DOHH2 (cell line): ENCODE results near the gene PRSS16.

Experiments
- H3F3A ChIP-seq: fragments of 200-600 bp; sonication (generic), shearing (Covaris generic); 2 replicates; pipeline ENCODE4 v1.6.0; 2016; ENCODE audit warnings: antibody characterized with exemption, mild to moderate bottlenecking; ENCODE audit not compliant: control insufficient read depth, insufficient read depth
- H3K27ac ChIP-seq: fragments of 200-600 bp; sonication (generic); 2 replicates; pipeline ENCODE4 v1.5.1; 2014; ENCODE audit warnings: low read depth, mild to moderate bottlenecking, low read length, moderate library complexity
- H3K27me3 ChIP-seq: fragments of 200-600 bp; sonication (generic); 2 replicates; pipeline ENCODE4 v1.6.1; 2014; ENCODE audit warnings: mild to moderate bottlenecking, low read length, mixed read lengths; ENCODE audit not compliant: control insufficient read depth
- H3K36me3 ChIP-seq: fragments of 200-600 bp; sonication (generic); 2 replicates; pipeline ENCODE4 v1.6.1; 2014; ENCODE audit warnings: mild to moderate bottlenecking, low read length, moderate library complexity, mixed read lengths; ENCODE audit not compliant: control insufficient read depth
- H3K4me1 ChIP-seq: fragments of 200-600 bp; sonication (generic); 2 replicates; pipeline ENCODE4 v1.6.1; 2014; ENCODE audit warnings: mild to moderate bottlenecking, low read length, mixed read lengths; ENCODE audit not compliant: control insufficient read depth
- H3K4me2 ChIP-seq: fragments of 200-600 bp; sonication (generic); 2 replicates; pipeline ENCODE4 v1.6.0; 2014; ENCODE audit warnings: mild to moderate bottlenecking, low read length, moderate library complexity
- H3K4me3 ChIP-seq: fragments of 200-600 bp; sonication (generic); 2 replicates; pipeline ENCODE4 v1.5.1; 2014; ENCODE audit warnings: mild to moderate bottlenecking, low read length, mixed read lengths
- H3K79me2 ChIP-seq: fragments of 200-600 bp; sonication (generic); 2 replicates; pipeline ENCODE4 v1.6.1; 2014; ENCODE audit warnings: mild to moderate bottlenecking, low read length, mixed read lengths; ENCODE audit not compliant: control insufficient read depth
- H3K9me2 ChIP-seq: fragments of 200-600 bp; sonication (generic); replicated peaks from 2 replicates; pipeline ENCODE4 v1.6.1; 2014; ENCODE audit warnings: mild to moderate bottlenecking, low read length, mixed read lengths; ENCODE audit not compliant: control insufficient read depth
- H3K9me3 ChIP-seq: fragments of 200-600 bp; sonication (generic); 2 replicates; pipeline ENCODE4 v1.6.1; 2014; ENCODE audit warnings: antibody characterized with exemption, low read length, mixed read lengths; ENCODE audit not compliant: control insufficient read depth, insufficient read depth
- H4K20me1 ChIP-seq: fragments of 200-600 bp; sonication (generic); 2 replicates; pipeline ENCODE4 v1.6.0; 2014; ENCODE audit warnings: low read depth, mild to moderate bottlenecking, antibody characterized with exemption, low read length, moderate library complexity; ENCODE audit not compliant: control insufficient read depth, insufficient read depth
- CTCF ChIP-seq: fragments of 200-600 bp; sonication (generic); IDR thresholded peaks from one replicate; pipeline ENCODE4 v1.5.1; 2014; ENCODE audit warnings: antibody characterized with exemption, mild to moderate bottlenecking, low read depth, low read length; ENCODE audit not compliant: poor library complexity, severe bottlenecking
- EZH2phosphoT487 ChIP-seq: fragments of 200-600 bp; sonication (generic); IDR thresholded peaks from 2 replicates; pipeline ENCODE4 v1.6.1; 2017; ENCODE audit warnings: borderline replicate concordance, mild to moderate bottlenecking, antibody characterized with exemption, low read length, moderate library complexity, mixed read lengths

The PRSS16 gene

DNA sequence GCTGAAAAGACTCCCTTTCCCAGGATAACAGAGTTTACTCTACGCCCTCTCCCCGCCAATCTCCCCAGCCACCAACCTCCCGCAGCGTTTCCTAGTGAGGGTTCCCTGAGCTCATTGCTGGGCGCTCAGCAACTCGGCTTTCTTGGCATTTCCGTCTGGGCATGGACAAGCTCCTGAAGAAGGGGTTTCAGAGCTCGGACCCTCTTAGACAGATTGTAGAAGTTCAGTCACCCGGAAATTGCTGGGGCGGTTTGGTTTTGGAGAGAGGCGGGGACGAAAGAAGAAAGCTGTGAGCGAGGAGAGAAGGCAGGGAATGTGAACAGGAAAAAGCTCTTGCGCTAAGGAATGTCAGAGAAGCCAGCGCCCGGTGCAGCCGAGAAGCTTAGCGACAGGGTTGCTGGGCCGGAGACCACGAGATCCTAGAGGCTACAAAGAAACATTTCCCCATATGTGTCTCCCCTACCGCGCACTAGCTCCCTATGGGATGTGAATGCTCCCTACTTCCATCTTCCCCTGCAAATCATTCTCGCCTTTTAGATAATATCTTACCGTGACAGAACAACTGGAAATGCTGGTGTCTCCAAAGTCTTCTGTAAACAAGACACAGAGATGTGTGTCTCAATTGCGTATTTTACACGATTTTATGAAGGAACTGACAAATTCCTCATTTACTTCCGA is 48.7 kb downstream of the PRSS16 start:
- Histone ChIP-seq H3K27me3 (peaks cover 32% of the 10 kb centered on the region), H3K4me3 (no peak overlapping the region), H4K20me1 (no peaks in the 10 kb centered on the region), H3K4me1 (no peaks in the 10 kb centered on the region), H3F3A (no peaks in the 10 kb centered on the region), H3K9me2 (no peaks in the 10 kb centered on the region), H3K9me3 (no peaks in the 10 kb centered on the region), H3K79me2 (no peaks in the 10 kb centered on the region), H3K36me3 (no peaks in the 10 kb centered on the region), H3K4me2 (no peak overlapping the region), H3K27ac (no peak overlapping the region)
- TF ChIP-seq CTCF (no peak), EZH2phosphoT487 (no peak)

DNA sequence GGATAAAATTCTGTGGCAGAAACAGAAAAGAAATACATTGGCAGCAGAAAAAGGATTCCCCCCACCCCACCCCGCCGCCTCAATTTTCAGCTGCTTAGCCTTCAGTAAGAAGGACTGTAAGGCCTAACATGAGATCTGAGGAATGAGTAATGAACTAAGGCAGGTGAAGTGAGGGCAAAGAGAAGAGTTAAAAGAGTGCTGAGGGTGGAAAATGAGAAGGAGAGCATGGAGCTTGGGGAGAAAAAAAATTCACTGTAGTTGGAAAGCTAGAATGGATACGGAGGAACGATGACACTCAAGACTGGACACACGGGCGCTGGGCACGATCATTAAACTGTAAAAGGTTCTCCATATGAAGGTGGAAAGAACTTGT is 50.0 kb downstream of the PRSS16 start:
- Histone ChIP-seq H3F3A (no peaks in the 10 kb centered on the region), H3K79me2 (no peaks in the 10 kb centered on the region), H4K20me1 (no peaks in the 10 kb centered on the region), H3K9me3 (no peaks in the 10 kb centered on the region), H3K4me1 (no peaks in the 10 kb centered on the region), H3K36me3 (no peaks in the 10 kb centered on the region), H3K27ac (no peak overlapping the region), H3K4me2 (no peak overlapping the region), H3K9me2 (no peaks in the 10 kb centered on the region), H3K27me3 (peaks cover 32% of the 10 kb centered on the region), H3K4me3 (no peak overlapping the region)
- TF ChIP-seq CTCF: no peak
- no peak for TF ChIP-seq EZH2phosphoT487

- no peaks in the 10 kb centered on the region for H4K20me1 ChIP-seq
- no peaks in the 10 kb centered on the region for H3K4me1 ChIP-seq
- H3K4me2 ChIP-seq: no peak overlapping the region
- no peaks in the 10 kb centered on the region for H3F3A ChIP-seq
- no peak for TF ChIP-seq CTCF
- TF ChIP-seq EZH2phosphoT487: no peak
- no peak overlapping the region for H3K27ac ChIP-seq
- no peaks in the 10 kb centered on the region for H3K9me3 ChIP-seq
- no peaks in the 10 kb centered on the region for H3K36me3 ChIP-seq
- no peaks in the 10 kb centered on the region for H3K79me2 ChIP-seq
- H3K9me2 ChIP-seq: no peaks in the 10 kb centered on the region
- no peak overlapping the region for H3K4me3 ChIP-seq
- H3K27me3 ChIP-seq: peaks cover 32% of the 10 kb centered on the region
Measured at GRCh38 chr6:27297857-27298730, 50.6 kb downstream of the PRSS16 start.
